GM21423 (cell line): ENCODE results near the gene XRN2.
"Not testable (repeated sequence)": the region's sequence is repeated elsewhere in the genome, so short reads cannot be mapped to it uniquely, and the experiment has no call there.

Experiments used
- ATAC-seq: cut with Tn5 transposase; IDR thresholded peaks from one replicate; pipeline ENCODE4 v1.9.1; 2021; ENCODE audit warnings: mild to moderate bottlenecking, moderate library complexity; ENCODE audit not compliant: unreplicated experiment

Gene XRN2

DNA sequence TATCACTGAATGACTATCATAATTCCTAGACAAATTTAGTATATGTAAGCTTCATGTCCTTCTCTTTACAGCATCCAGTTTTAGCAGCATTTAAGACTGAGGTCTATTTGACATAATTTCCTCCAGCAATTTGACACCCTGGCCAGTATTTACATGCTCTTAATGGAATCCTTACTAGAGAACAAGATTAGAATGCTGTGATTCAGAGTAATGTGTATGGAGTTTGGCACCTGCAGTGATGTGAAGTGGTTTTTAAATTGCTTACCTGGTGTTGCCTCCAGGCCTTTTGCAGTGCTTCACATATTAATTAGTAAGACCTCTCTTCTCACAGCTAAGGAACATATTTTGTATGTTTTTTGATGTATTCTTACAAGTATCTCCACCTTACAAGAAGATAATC lies 84.4 kb downstream of the XRN2 start:
- ATAC-seq = no peak

GRCh38 chr20:21388566-21388965 lies 85.4 kb downstream of the XRN2 start:
- ATAC-seq = no peak

- no peak for ATAC-seq
Measured at GRCh38 chr20:21389368-21389767, 86.2 kb downstream of the XRN2 start.

DNA sequence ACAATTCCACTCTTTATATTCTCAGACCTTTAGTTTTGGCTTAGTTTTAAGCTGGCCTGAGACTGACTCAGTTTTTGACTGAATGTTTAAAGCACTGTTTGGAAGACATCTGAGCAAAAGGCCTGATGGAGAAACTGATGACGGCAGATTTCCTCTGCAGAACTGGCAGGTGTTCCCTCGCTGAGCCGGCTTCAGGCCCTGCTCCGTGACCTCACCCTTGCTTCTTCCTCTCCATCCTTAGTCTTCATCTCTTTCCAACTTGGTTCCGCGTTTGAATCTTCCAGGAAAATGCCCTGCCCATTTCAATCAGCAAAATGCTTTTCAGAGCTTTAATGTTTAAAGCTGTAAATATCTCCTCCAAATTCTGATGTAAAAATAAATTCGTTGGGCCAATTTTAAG lies 87.6 kb downstream of the XRN2 start:
- no peak for ATAC-seq

GRCh38 chr20:21391185-21391971 lies 88.2 kb downstream of the XRN2 start:
- ATAC-seq = no peak

DNA sequence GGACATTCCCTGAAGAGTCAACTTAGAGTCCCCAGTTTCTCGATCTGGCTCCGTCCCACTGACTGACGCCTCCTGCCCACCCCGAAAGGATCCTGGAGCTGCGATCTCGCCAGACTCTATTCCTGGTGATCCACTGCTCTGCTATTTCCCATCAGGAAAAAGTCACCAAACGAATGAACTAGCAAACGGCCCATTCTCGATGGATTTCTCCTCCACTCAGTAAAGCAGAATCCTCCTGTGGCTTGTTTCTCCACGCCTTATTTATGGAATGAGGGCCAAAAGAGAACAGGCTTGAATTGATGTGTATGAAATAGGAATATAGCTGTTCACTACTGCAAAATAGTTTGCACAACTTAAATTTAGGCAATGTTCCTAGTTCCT lies 88.8 kb downstream of the XRN2 start:
- no peak for ATAC-seq

- ATAC-seq = no peak
Measured at GRCh38 chr20:21393166-21393565, 90.0 kb downstream of the XRN2 start.

- no peak for ATAC-seq
Measured at GRCh38 chr20:21393816-21394519, 90.8 kb downstream of the XRN2 start.

DNA sequence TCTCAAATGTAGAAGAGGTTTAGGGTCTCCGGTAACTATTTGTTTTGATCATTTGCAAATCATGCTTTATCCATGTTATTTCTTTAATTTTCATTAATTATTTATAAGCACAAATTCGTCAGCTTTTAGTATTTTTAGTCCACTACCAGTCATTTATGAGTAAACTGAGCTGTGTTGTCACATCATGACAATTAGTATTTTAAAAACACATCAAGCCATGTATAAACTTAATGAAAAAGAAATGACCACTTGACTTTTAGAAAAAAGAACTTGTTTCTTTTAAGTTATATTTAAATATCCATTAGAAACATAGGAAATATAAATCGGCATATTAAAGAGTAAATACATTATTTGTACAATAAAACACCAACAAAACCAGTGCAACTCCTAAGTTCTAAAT lies 91.4 kb downstream of the XRN2 start:
- ATAC-seq = no peak

GRCh38 chr20:21395051-21395665 lies 92.0 kb downstream of the XRN2 start:
- ATAC-seq = no peak

GRCh38 chr20:21395666-21396598 lies 92.8 kb downstream of the XRN2 start:
- ATAC-seq = no peak

- no peak for ATAC-seq
Measured at GRCh38 chr20:21396599-21397340, 93.6 kb downstream of the XRN2 start.

GRCh38 chr20:21397341-21398108 lies 94.4 kb downstream of the XRN2 start, which contains the start of gene NKX2-4:
NKX2-4 (minus strand) TSS chr20:21397526; CDS start chr20:21397399, 127 bp downstream.
- ATAC-seq = no peak

DNA sequence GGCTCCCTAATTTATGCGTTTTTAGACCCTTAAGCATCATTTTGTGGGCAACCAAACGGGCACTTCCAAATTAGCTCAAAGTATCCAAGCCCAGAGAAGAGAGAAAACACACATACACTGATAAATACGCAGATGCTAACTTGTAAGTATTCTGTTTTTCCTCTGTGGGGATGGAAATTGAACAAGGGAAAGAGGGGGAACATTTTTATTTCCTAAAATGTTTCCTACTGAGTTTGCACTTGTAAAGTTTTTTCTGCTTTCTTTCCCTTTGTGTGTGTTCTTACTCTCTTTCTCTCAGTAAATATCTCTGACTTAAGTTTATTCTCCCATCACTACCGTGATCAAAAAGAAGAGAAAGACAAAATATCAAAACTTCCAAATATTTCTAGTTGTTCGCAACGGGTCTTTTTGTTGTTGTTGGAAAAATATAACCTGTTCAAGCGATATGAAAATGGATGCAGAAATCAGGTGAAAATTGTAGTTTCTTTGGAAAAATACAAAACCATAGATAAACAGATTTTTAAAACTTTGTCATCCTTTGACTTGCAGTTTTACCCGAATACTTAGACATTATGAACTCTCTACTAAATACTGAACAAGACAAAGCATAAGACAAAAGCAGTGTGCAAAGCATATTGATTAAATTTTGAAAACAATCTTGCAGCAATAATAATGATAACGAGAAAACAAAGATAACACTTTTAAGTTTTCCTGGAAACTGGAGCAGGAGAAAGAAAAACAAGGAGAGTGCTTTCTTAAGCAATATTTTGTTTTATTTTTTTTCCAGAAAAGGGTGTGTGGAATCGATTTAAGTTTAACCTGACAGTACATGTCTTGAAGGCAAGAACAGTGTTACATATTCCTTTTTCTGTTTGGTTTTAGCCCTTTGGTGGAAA lies 95.2 kb downstream of the XRN2 start:
- ATAC-seq = no peak

DNA sequence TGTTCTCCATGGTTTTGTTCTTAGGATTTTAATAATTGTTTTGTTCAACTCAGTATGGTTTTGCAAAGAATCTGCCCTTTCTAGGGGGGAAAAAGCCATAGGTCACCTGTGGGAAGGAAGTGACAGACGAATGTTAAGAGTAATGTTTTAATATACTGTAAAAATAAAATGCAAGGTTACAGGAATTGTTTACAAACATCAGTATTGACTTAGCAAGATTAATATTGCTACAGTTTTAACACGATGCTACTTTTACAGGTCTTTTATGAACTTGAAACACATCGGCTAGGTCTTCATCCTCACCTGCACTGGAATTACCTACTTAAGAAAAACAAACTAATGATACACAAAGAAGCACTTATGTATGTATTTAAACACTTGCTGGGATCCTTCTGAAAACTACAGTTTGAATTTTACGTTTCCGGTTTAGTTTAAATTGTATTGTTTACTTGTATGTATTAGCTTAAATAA lies 95.9 kb downstream of the XRN2 start:
- ATAC-seq = no peak

GRCh38 chr20:21411725-21412124 lies 108.6 kb downstream of the XRN2 start:
- ATAC-seq = no peak

DNA sequence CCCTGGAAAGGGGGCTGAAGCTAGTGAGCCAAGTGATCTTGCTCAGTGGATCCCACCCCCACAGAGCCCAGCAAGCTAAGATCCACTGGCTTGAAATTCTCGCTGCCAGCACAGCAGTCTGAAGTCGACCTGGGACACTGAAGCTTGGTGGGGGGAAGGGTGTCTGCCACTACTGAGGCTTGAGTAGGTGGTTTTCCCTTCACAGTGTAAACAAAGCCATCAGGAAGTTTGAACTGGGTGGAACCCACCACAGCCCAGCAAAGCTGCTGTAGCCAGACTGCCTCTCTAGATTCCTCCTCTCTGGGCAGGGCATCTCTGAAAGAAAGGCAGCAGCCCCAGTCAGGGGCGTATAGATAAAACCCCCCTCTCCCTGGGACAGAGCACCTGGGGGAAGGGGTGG lies 110.9 kb downstream of the XRN2 start:
- not testable (repeated sequence) for ATAC-seq

DNA sequence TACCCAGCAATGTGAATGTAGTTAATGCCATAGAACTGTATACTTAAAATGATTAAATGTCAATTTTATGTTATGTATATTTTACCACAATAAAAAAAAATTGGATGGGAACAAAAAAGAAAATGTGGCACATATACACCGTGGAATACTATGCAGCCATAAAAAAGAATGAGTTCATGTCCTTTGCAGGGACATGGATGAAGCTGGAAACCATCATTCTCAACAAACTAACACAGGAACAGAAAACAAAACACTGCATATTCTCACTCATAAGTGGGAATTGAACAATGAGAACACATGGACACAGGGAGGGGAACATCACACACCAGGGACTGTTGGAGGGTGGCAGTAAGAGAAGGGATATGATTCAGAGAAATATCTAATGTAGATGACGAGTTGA lies 116.0 kb downstream of the XRN2 start:
- not testable (repeated sequence) for ATAC-seq
